GM12874 (cell line): ENCODE measurements around the gene ADGRG6.

ENCODE experiments used
- CTCF ChIP-seq: IDR thresholded peaks from 2 replicates; pipeline ENCODE4 v1.5.1; 2011; ENCODE audit warnings: low read depth, mild to moderate bottlenecking, control low read depth, low read length, moderate library complexity; ENCODE audit not compliant: insufficient read depth

The ADGRG6 gene

GRCh38 chr6:142413111-142413510, 111.3 kb downstream of the ADGRG6 start:
- no peak for TF ChIP-seq CTCF

- TF ChIP-seq CTCF = no peak
Measured at GRCh38 chr6:142414462-142415250, 112.8 kb downstream of the ADGRG6 start.

- no peak for TF ChIP-seq CTCF
Measured at GRCh38 chr6:142416179-142416578, 114.4 kb downstream of the ADGRG6 start.

GRCh38 chr6:142416686-142417085, 114.9 kb downstream of the ADGRG6 start:
- TF ChIP-seq CTCF = no peak

- TF ChIP-seq CTCF = no peak
Measured at GRCh38 chr6:142417331-142417750, 115.5 kb downstream of the ADGRG6 start.

GRCh38 chr6:142419071-142419470, 117.3 kb downstream of the ADGRG6 start:
- no peak for TF ChIP-seq CTCF

GRCh38 chr6:142420802-142421201, 119.0 kb downstream of the ADGRG6 start:
- TF ChIP-seq CTCF = no peak
